Stimulated activated naive CD8-positive, alpha-beta T cell treated with anti-CD3 and anti-CD28 coated beads, Interleukin-15, Interleukin-2, amounts not matched to agents 100 U/mL and 50 U/mL, for 24 hours (primary cell): ENCODE measurements around the gene VANGL1.

ENCODE experiments used
- ATAC-seq: fragments of 150-1000 bp; cut with Tn5 transposase; one replicate; pipeline ENCODE4 v1.10.0; 2021
- DNase-seq: peaks from one replicate; pipeline ENCODE4 v3.0.0; 2021

Gene VANGL1

DNA sequence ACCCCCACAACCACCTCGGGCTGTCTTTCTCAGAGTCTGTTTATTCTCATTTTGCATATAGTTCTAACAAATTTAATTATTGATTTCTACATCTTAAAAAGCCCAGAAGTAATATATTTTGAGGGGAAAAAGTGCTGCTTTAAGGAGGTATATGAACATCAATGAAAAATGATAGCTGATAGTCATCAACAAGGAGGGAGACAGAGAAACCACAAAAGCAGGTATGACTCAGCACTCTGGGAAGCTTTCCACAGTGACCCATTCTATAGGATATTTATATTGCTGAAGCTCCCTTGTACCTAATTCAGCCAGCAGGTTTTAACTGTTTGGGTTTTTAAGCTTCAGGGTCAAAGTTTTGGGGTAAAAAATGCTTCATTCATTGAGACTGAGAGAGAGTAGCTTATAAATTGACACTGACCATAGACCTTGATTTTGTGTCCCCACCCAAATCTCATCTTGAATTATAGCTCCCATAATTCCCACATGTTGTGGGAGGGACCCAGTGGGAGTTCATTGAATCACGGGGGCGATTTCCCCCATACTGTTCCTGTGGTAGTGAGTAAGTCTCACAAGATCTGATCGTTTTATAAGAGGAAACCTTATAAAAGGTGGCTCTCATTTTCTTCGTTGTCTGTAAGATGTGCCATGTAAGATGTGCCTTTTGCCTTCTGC is 27.4 kb downstream of the VANGL1 start:
- DNase-seq (no peak), ATAC-seq (no peak)

DNA sequence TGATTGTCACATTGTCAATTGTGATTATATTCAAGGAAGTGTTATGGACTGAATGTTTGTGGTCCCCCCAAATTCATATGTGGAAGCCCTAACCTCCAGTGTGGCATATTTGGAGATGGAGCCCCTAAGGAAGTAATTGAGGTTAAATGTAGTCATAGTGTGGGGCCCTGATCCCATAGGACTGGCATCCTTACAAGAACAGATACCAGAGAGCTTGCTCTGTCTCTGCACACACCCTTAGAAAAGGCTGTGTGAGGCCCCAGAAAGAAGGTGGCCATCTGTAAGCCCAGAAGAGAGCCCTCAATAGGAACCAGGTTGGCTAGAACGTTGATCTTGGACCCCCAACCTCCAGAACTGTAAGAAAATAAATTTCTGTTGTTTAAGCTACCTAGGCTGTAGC is 28.1 kb downstream of the VANGL1 start:
- ATAC-seq (no peak), DNase-seq (no peak)

DNA sequence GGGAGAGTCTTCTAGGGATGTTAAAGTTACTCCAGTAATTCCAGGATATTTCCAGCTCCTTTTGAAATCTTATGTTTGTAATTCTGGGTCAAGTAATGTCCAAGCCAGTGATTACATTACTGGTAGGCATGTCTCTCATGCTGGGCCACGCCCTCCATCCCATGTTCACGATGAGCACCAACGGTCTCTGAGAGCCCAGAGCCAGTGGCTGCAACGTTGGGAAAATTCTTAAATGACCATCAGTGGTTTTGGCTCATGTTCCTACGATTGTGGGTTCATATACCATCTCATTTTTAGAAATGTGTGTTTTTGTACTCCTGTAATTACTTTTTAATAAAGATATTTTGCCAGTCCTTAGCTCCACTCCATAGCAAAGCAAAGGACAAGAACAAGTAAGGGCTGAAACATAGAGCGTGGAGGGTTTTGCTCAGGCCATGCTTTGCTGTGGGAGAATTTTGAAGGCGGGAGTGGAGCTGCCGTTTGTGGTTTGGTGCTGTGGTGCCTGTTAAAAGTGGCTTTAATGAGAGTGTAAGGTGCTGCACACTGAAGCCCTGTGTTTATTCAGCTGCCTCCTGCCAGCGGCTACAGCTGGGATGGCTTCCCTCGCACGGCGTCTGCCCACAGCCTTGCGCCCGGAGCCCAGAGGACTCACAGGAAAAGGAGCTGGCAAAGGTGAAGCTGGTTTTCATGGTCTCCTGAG is 28.9 kb downstream of the VANGL1 start:
- no peak for ATAC-seq
- no peak for DNase-seq

DNA sequence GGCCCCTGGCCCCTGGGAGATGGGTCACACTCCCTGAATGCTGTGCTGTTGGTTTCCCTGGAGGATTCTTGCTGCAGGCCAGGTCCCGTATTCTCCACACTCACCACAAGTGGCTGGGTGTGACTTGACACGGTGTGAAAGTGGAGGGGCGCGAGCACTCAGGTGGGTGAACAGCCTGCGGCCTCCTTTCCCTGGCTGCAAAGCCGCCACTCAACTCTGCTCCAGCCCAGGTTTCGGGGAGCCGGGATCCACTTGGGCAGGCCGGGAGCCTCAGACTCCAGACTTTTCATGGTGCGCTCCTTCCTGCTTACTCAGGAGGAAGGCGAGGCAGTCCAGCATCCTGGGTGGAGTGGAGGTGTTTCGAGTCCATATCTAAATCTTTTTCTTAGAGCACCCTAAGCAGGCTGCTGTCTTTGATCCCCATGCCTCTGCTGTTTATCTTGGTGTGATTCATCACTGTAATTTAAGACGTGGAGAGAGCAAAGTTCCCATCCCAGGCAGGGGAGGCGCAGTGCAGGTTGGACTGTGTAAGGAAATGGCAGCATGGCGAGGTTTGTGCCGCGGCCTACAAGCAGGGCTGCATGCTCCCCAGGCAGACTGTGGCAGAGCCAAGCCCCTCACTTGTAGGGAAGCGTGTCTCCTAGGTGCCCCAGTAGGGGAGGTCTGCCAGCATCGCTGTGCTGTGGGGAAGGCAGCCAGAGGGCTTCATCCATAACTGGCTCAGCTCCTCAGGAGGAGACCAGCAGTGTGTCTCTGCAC is 29.6 kb downstream of the VANGL1 start:
- ATAC-seq = no peak
- no peak for DNase-seq

DNA sequence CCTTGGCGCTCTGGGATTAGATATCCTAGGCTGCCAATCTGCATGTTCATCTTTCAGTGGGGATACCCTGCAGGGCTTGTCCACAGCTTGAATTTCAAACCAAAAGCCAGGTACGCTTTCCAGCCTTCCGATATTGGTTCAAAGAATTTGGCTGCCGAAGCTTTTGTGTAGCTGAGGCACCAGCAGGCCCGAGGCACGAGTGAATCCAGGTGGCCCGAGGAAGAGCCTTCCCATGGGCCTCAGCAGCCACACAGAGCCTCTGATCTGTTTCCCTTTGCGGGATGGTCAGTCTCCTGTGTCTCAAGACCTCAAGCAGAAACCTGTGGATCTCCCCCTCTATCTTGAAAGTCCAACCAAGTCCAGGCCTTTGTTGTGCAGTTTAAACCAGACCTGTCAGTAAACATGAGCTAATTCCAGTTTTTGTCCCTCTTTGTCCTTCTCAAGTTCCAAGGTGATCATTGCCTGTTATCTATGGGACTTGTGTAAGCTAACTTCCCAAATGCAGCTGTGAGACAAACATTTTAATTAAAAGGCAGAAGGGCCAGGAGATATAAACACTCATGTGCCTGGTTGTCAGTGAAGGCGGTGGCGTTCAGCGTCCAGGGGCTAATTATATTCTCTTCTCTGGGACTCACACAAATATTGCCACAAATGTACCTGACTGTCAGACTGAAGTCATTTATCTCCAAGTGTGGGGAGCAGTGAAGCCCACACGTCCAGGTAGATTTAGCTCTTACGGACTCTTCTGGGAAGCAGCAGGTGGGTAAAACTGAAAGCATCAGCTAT is 30.6 kb downstream of the VANGL1 start:
- ATAC-seq (no peak), DNase-seq (no peak)

DNA sequence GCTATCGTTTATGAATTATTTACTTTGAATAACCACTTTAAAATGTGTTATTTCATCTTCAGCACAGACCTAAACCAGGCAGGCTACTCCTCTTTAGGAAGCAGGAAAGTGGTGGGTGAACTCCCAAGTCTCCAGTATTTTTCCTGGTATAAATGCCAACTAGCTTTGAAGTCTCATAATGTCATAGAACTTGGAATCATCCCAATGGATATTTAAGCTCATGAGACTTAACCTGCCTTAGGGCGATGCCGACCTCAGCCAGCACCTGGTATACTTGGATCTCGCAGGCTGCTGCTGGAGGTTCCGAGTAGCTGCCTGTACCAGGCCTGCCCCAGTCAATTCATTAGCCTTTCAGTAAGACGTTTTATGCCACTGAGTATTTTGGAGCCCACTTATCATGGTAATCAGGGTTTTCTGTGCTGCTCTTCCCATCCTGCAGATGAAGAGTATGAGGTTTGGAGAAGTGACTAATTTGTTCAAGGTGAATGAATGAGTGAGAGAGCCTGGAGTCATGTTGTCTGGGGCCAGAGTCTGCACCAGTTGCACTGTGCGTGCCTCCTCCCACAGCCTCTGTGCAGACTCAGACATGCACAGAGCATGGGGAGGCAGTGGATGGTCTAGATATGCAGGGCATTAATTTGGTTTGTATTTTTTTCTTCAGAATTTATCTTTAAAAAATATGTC is 34.9 kb downstream of the VANGL1 start:
- no peak for ATAC-seq

DNA sequence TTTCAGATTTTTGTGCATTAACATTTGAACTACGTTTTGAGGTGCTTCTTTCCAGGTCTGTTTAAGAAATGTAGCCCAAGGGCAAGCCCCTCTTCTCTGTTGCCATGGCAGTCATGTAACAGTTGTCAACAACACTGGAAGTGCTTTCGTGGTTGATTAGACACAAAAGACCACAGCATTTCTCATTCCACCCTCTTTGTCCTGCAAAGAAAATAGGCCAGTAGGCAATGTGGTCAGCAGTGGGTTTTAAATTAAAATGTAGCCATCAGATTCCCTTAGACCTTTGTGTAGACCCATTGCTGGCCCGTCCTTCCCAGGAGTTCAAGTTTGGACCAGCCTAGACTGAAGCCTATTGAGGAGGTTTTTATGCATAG is 35.4 kb downstream of the VANGL1 start:
- no peak for ATAC-seq
- DNase-seq = no peak

More for the DNA sequence above, 34.9 kb downstream of the VANGL1 start:
- DNase-seq = no peak

DNA sequence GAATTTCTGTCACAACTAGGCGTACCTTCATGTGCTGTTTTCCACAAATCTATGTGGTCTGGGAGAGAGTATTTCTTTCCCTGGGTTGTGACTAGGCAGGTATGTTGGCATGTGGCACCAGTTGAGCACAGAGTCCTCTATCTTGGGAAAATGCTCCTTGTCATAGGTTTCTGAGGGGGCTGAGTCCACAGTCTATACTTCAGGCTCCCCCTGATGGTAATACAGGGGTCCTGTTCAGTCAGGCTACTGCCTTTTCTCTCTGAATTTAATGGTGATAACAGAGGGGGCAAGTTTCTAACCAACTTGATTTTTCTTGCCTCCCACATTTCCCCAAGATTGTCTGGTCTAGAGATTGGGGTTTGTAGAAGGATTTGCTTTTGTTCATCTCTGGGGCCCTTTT is 35.8 kb downstream of the VANGL1 start:
- no peak for DNase-seq
- no peak for ATAC-seq

DNA sequence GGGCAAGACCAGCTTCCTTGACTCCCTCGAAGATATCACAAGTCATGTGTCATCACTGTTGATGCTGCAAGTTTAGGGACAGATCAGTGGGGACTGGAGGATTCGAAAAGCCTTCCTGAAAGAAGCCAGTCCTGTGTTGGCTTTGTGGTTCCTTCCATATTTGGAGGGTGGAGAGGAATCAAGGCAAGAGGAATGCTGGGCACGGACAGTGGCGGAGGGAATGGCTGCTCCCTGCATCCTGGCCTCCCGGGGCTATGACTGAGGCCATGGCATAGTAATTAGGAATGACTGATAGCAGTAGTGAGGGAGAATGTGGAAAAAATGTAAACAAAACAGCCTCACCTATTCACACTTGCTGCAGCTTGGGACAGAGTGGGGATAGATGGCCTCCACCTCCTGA is 36.4 kb downstream of the VANGL1 start:
- ATAC-seq (no peak), DNase-seq (no peak)

DNA sequence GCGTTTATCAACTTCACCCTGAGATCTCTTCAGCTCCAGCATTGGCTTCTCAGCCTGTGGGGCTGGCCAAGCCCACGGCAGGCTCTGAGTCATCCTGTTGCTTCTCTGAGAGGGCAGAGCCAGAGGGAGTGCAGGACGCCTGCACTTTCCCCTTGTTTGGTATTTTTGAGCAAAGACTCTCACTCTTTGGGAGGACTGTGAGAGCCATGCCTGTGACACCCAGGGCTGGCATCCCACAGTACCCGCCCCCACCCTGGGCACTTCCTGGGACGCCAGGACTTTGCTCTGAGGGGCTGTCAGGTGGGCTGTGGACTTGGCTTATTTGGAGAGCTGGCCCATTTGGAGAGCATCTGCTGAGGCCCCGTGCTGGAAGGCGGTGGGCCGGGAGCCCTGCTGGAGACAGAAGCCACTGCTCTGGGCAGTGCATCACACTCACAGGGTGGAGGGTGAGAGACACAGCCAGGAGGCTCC is 37.4 kb downstream of the VANGL1 start:
- DNase-seq = no peak
- ATAC-seq = no peak

DNA sequence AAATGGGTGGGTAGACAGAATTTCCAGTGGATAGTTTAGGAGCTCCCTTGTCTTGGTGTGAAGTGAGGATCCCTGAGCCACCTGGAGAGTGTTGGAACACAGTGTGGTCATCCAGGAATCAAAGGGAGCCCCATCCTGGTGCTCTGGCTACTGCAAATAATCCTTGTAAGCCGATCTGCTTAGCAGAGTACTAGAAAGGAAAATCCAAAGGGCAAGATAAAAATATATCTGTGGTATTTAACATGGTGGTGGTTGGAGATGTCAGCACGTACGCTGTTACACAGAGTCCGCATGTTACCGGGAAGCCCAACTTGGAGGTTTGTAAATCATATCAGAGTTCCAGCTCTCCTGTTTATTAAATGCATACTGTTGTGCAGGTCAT is 39.0 kb downstream of the VANGL1 start:
- no peak for DNase-seq
- no peak for ATAC-seq

DNA sequence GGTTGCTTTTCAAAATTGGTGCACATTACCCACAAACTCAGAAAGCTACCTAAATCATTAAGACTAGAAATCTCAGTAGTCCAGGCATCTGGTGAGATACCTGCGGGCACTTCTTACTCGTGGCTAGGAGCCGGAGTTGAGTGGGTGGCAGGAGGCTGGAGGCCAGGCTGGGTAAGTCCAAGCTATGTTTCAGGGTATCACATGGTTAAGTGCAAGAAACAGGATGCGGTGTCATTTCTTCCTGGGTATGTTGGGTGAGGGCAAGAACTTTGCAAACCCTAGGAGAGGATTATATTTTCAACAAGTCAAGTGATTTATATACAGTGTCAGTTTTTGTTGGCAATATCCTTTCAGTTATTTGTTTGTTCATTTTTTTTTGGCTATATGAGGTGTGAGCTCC is 41.0 kb downstream of the VANGL1 start:
- no peak for DNase-seq

DNA sequence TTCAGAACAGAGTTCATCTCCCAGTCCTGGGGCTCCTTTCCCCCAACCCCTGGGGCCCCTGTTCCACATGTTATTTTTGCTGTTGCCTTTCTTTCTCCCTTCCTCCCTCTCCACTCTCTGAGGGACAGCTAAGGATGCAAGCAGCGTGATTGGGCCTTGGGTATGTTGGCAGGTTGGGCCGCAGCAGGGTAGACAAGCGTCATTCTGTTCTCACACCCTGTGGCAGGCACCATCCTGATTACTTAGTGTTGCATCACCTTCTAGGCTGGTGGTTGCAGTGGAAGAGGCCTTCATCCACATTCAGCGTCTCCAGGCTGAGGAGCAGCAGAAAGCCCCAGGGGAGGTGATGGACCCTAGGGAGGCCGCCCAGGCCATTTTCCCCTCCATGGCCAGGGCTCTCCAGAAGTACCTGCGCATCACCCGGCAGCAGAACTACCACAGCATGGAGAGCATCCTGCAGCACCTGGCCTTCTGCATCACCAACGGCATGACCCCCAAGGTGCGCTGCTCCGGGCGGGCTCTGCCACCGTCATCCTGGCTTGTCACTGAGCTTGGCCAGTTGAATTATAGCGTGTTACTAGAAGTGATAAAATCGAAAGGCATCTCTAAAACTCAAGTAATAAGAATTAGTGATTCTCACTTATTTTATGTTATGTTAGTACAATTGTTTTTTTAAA is 43.4 kb downstream of the VANGL1 start:
- DNase-seq (no peak), ATAC-seq (no peak)

More for the DNA sequence above, 41.0 kb downstream of the VANGL1 start:
- no peak for ATAC-seq

DNA sequence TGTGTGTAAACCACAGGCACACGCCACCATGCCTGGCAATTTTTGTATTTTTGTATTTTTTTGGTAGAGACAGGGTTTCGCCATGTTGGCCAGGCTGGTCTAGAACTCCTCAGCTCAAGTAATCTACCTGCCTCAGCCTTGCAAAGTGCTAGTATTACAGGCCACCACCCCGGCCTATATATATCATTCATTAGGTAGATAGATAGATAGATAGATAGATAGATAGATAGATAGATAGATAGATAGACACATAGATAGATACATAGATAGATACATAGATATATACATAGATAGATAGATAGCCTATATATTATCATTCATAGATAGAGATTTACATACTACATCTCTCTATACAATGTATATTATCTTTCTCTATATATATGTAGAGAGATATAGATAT is 46.0 kb downstream of the VANGL1 start:
- ATAC-seq = no peak

DNA sequence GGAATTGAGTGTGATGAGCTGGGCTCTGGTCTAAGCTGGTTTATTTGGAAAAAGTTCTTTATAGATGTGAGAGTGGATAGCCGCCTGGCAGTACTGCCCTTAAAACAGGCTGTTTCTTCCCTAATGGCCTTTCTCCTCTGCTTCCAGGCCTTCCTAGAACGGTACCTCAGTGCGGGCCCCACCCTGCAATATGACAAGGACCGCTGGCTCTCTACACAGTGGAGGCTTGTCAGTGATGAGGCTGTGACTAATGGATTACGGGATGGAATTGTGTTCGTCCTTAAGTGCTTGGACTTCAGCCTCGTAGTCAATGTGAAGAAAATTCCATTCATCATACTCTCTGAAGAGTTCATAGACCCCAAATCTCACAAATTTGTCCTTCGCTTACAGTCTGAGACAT is 49.2 kb downstream of the VANGL1 start:
- no peak for DNase-seq
- no peak for ATAC-seq

More for the DNA sequence above, 46.0 kb downstream of the VANGL1 start:
- no peak for DNase-seq

DNA sequence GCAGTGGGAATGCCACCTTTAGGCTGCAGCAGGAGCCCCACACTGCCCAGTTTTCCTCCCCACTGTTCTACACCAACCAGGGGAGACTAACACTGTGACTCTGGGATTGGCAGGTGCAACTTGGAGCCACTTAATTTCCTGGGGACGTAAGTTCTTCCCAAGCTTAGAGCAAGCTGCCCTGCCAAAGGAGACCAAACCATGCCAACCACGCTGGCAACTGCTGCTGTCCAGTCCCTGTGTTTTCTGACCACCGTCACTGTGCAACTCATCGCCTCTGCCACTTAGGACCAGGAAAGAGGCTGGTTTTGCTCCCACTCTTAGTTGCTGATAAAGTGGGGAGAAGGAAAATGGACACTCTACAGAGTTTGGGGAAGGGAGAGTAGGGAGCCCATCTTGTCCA is 50.5 kb downstream of the VANGL1 start:
- no peak for ATAC-seq

DNA sequence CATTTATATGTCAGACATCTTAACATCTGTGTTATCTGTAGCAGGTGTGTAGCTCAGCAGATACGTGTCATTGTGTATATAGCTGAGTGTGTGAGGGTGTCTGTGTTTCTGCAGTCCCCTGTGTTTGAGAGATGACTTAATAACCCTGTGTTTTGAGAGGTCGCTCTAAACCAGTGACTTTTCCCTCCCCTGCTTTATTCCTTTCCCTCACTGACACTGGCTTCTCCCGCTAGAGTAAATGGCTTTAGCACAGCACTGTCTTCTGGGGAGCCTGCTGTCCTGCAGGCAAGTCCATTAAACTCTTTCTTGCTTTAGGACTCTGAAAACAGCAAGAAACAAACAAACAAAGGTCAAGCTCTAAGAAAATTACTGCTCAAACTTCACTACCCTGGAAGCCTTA is 53.0 kb downstream of the VANGL1 start:
- ATAC-seq = no peak
- no peak for DNase-seq

More for the DNA sequence above, 50.5 kb downstream of the VANGL1 start:
- DNase-seq = no peak

DNA sequence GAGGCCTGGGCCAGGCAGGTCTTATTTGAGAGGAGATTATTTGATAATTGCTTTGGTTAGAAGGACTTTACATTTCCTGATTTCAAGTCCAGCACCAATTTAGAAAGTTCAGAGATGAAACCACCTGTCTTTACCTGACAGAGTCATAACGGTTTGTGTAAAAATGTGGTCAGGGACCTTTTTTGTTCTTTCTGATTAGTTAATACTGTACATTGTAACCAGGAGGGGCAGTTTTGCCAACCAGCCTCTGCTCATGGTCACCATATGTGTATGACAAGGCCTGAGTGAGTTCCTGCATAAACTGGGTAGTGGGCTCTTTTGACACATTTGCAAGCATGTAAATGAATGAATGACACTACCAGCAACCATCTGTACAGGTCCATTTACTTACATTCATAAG is 55.8 kb downstream of the VANGL1 start:
- no peak for DNase-seq
- ATAC-seq = no peak

DNA sequence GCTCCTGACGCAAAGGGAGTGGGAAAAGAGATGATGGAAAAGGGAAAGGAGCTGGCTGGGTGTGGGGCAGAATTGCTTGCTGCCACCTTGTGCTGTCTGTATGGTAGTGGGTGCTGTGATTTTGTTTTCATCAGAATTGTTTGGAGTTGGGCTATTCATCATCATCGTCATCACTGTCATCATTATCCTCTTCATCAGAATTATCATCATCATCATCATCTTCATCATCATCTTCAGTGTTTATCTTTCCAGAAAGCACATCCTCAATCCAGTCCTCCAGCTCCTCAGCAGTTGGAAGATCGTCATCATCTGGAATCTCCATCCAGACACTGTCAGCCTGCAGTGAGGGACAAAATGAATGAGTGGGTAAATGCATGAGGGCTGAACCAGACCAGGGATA is 59.3 kb downstream of the VANGL1 start:
- no peak for ATAC-seq
- DNase-seq = no peak

DNA sequence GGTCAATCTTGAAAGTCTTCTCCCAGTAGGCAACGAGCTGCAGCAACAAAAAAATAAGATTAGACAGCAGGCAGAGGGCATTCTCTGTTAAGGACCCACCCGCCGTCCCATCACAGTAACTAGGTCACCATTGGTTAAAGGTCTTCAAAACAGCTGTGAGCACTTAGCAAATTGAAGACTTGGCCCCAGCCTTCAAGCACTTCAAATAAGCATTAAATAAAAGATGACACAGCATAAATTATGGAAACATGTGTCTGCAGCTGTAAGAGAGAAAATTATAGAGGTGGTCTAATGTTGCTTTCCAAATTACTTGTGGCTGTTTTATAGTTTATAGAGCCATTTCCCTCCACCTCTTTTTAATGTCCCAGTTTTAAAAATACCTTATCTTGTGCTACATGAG is 61.2 kb downstream of the VANGL1 start:
- no peak for DNase-seq
- ATAC-seq = no peak
